MCF 10A (cell line): ENCODE results near the gene AP2B1. TPM values are rescaled to one million over a fixed set of nuclear protein-coding genes. Genes with fewer than 3 reads are reported as not detected.

Experiments used
- BruUV-seq: library from RNA; stranded (reverse); fragments of 400-500 nt; replicated peaks from 2 replicates; lab custom pipeline; 2021; lab: Mats Ljungman, UMichigan
- CTCF ChIA-PET: fragments of 300-600 bp; sonication (Branson Sonifier 250); formaldehyde crosslinking; extraction: SDS; loops from one replicate; lab custom pipeline; 2021; ENCODE audit warnings: antibody characterized with exemption, inconsistent platforms; lab: Yijun Ruan, JAX
- POLR2A ChIA-PET: fragments of 300-600, 350-650 bp; sonication (Branson Sonifier 250); formaldehyde crosslinking; extraction: SDS; loops from one replicate; lab custom pipeline; 2020; ENCODE audit warnings: antibody characterized with exemption, inconsistent platforms; lab: Yijun Ruan, JAX
- DNase-seq: peaks from one replicate; pipeline ENCODE4 v3.0.0-alpha.2; 2018; ENCODE audit not compliant: unreplicated experiment
- H3K27ac Mint-ChIP-seq: one replicate; pipeline ENCODE4 v1.8.0; 2022; ENCODE audit warnings: mild to moderate bottlenecking, low read depth, mixed read lengths; ENCODE audit not compliant: unreplicated experiment
- H3K27me3 Mint-ChIP-seq: one replicate; pipeline ENCODE4 v1.8.0; 2022; ENCODE audit warnings: mixed read lengths; ENCODE audit not compliant: insufficient read depth, unreplicated experiment
- H3K36me3 Mint-ChIP-seq: one replicate; pipeline ENCODE4 v1.8.0; 2022; ENCODE audit warnings: mild to moderate bottlenecking, moderate library complexity, mixed read lengths; ENCODE audit not compliant: insufficient read depth, unreplicated experiment
- H3K4me1 Mint-ChIP-seq: one replicate; pipeline ENCODE4 v1.8.0; 2022; ENCODE audit warnings: mixed read lengths; ENCODE audit not compliant: insufficient read depth, unreplicated experiment
- H3K4me3 Mint-ChIP-seq: one replicate; pipeline ENCODE4 v1.8.0; 2022; ENCODE audit warnings: mild to moderate bottlenecking, moderate library complexity, mixed read lengths; ENCODE audit not compliant: unreplicated experiment
- H3K9me3 Mint-ChIP-seq: one replicate; pipeline ENCODE4 v1.8.0; 2022; ENCODE audit warnings: mixed read lengths; ENCODE audit not compliant: unreplicated experiment
- intact Hi-C: fragments of 100-400 bp; cut with micrococcal nuclease; formaldehyde crosslinking; loops from 2 replicates; pipeline ENCODE4 v1.14.1; 2022
- total RNA-seq: library from RNA; stranded (reverse); gene quantifications from 2 replicates; pipeline ENCODE4 v1.2.3, GENCODE V29; 2022
- TF ChIP-seq, protein P1 (sequence below): fragments of 200-600 bp; IDR thresholded peaks from one replicate; pipeline ENCODE4 v1.8.0; 2022; ENCODE audit warnings: antibody characterized with exemption, mild to moderate bottlenecking; ENCODE audit not compliant: unreplicated experiment

AP2B1 gene
- total RNA-seq, 1 experiment from 2014 or later = 227 TPM

DNA sequence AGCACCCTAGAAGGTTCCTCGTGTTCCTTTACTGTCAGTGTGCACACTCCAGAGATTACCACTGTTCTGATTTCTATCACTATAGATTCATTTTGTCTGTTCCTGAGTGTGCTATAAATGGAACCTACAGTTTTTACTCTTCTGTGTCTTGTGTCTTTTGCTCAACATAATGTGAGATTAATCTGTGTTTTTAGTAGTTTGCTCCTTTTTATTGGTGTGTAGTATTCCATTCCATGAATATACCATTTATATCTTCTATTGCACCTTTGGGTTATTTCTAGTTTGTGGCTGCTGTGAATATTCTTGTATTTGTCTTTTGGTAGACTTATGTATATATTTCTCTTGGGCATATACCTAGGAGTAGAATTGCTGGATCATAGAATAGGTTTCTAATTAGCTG, 68.2 kb downstream of the AP2B1 start:
- TF ChIP-seq, protein P1, sequence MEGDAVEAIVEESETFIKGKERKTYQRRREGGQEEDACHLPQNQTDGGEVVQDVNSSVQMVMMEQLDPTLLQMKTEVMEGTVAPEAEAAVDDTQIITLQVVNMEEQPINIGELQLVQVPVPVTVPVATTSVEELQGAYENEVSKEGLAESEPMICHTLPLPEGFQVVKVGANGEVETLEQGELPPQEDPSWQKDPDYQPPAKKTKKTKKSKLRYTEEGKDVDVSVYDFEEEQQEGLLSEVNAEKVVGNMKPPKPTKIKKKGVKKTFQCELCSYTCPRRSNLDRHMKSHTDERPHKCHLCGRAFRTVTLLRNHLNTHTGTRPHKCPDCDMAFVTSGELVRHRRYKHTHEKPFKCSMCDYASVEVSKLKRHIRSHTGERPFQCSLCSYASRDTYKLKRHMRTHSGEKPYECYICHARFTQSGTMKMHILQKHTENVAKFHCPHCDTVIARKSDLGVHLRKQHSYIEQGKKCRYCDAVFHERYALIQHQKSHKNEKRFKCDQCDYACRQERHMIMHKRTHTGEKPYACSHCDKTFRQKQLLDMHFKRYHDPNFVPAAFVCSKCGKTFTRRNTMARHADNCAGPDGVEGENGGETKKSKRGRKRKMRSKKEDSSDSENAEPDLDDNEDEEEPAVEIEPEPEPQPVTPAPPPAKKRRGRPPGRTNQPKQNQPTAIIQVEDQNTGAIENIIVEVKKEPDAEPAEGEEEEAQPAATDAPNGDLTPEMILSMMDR = no peak
- POLR2A ChIA-PET = interaction anchor here (0.6 kb wide), 2 partner anchors 32 to 239 kb away, joined by 3 to 4 read pairs; no protein-coding TSS in a partner anchor

DNA sequence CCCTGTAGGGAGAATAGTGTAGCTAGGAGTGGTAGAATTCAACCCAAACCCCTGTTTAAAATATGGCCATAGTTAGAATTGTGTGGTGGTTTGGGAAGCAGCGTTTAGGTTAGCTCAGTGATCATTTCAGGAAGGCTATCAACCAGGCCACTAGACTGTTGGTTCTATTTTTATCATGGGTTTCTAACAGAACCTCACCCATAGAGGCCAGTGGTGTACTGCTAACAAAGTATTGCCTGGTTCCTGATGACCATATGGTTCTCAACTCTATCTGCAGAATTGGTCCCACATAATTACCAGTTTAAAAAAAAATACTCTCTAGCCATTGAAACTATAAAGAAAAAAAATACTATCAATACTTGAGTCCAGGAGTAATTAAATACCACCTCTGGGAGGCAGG, 73.8 kb downstream of the AP2B1 start:
- Mint-ChIP-seq H3K4me1 (no peaks in the 10 kb centered on the region), H3K27me3 (no peaks in the 10 kb centered on the region), H3K27ac (no peak overlapping the region), H3K9me3 (no peaks in the 10 kb centered on the region), H3K4me3 (no peak overlapping the region), H3K36me3 (peaks cover 65% of the 10 kb centered on the region)
- intact Hi-C loops = loop anchor here (10.0 kb wide), 1 partner anchor 84 kb away; no protein-coding TSS in a partner anchor
- no TSS peak for BruUV-seq
- no peak for DNase-seq
- CTCF ChIA-PET = interaction anchor here (0.8 kb wide), 1 partner anchor 90 kb away, joined by 3 read pairs; no protein-coding TSS in a partner anchor
- TF ChIP-seq, protein P1 = no peak
- POLR2A ChIA-PET = no interaction called here

More for the DNA sequence above, 68.2 kb downstream of the AP2B1 start:
- BruUV-seq = no TSS peak
- Mint-ChIP-seq H3K27ac (no peak overlapping the region), H3K4me3 (no peak overlapping the region), H3K9me3 (no peaks in the 10 kb centered on the region), H3K27me3 (no peaks in the 10 kb centered on the region), H3K4me1 (no peaks in the 10 kb centered on the region), H3K36me3 (peaks cover 52% of the 10 kb centered on the region)
- intact Hi-C loops = no loop called here
- CTCF ChIA-PET = interaction anchor here (0.6 kb wide), 1 partner anchor 23 kb away, joined by 4 read pairs; no protein-coding TSS in a partner anchor
- no peak for DNase-seq

DNA sequence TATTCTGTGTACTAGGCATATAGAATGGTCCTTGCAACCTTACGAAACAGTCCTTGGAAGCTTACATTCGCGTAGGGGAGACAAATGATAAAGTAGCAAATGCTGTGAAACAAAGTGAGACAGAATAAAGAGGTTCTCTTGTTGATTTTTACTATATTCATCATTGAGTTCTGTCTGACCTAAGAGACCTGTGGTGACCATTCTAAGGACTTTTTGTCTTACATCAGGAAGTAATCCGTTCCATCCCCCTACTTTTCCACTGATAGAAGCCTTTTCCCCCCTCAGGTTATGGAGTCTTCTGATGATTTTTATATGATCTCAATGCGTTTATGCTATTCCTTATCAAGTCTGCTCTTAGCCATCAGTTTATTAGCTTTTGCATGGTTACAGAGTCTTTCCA, 77.6 kb downstream of the AP2B1 start:
- no peak for DNase-seq
- H3K9me3 Mint-ChIP-seq = no peaks in the 10 kb centered on the region
- no TSS peak for BruUV-seq
- peaks cover 53% of the 10 kb centered on the region for H3K36me3 Mint-ChIP-seq
- H3K27me3 Mint-ChIP-seq = no peaks in the 10 kb centered on the region
- H3K4me3 Mint-ChIP-seq = no peak overlapping the region
- TF ChIP-seq, protein P1 = no peak
- ChIA-PET POLR2A (no interaction called here), CTCF (interaction anchor here (1.4 to 4.9 kb wide), 2 partner anchors 83 to 140 kb away, joined by 7 to 35 read pairs; no protein-coding TSS in a partner anchor)
- intact Hi-C loops = loop anchor here (10.0 kb wide), 1 partner anchor 80 kb away; no protein-coding TSS in a partner anchor
- no peak overlapping the region for H3K27ac Mint-ChIP-seq
- H3K4me1 Mint-ChIP-seq = no peaks in the 10 kb centered on the region

DNA sequence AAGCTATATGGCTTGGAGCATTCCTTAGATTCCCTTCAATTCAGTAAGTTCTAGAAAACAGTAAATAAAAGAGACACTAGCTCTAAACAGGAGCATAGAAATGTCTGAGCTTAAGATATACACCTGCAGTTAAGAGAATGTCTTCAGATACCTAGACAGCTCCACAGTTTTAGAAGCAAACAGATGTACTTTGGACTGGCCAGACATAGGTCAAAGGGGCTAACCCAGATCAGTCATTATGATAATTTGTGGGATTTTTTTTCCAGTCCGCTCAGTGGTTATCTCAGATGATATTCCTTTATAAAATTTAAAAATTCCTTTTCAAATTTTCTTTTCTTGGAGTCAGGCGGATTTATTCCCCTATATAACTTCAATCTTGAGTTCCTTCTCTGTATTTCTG, 78.5 kb downstream of the AP2B1 start:
- Mint-ChIP-seq H3K27ac (no peak overlapping the region), H3K9me3 (no peaks in the 10 kb centered on the region), H3K27me3 (no peaks in the 10 kb centered on the region), H3K4me1 (no peaks in the 10 kb centered on the region), H3K4me3 (no peak overlapping the region), H3K36me3 (peaks cover 47% of the 10 kb centered on the region)
- TF ChIP-seq, protein P1 = no peak
- DNase-seq = no peak
- POLR2A ChIA-PET = no interaction called here
- BruUV-seq = no TSS peak
- intact Hi-C loops = loop anchor here (10.0 kb wide), 1 partner anchor 79 kb away; no protein-coding TSS in a partner anchor
- CTCF ChIA-PET = interaction anchor here (1.0 to 4.9 kb wide), 3 partner anchors 53 to 692 kb away, joined by 3 to 35 read pairs (median 14); no protein-coding TSS in a partner anchor
